IMR-90 (cell line): ENCODE measurements around the gene HSPE1. TPM values are rescaled to one million over a fixed set of nuclear protein-coding genes. Genes with fewer than 3 reads are reported as not detected.

ENCODE experiments used
- ATAC-seq: fragments of 200-7000 bp; cut with Tn5 transposase; 2 replicates; pipeline ENCODE4 v1.9.1; 2020; ENCODE audit warnings: low read depth, mild to moderate bottlenecking, moderate library complexity
- BruUV-seq: library from RNA; stranded (reverse); fragments of 400-500 nt; replicated peaks from 2 replicates; lab custom pipeline; 2021; lab: Mats Ljungman, UMichigan
- CTCF ChIA-PET: fragments of 300-600 bp; formaldehyde crosslinking; extraction: SDS; loops from one replicate; lab custom pipeline; 2021; ENCODE audit warnings: antibody characterized with exemption; lab: Yijun Ruan, JAX
- POLR2A ChIA-PET: fragments of 300-600 bp; sonication (Branson Sonifier 250); formaldehyde crosslinking; loops from one replicate; lab custom pipeline; 2022; ENCODE audit warnings: antibody characterized with exemption; ENCODE audit not compliant: unreplicated experiment; lab: Charles Lee
- DNase-seq: peaks from one replicate; pipeline ENCODE4 v3.0.0; 2013
- H2AFZ ChIP-seq: replicated peaks from 2 replicates; pipeline ENCODE3; 2013; ENCODE audit warnings: low read length, mild to moderate bottlenecking; ENCODE audit not compliant: poor library complexity
- H2AK5ac ChIP-seq: 2 replicates; pipeline ENCODE4 v1.6.1; 2013; ENCODE audit warnings: low read depth, low read length, inconsistent platforms
- H2AK9ac ChIP-seq: replicated peaks from 2 replicates; pipeline ENCODE3; 2013; ENCODE audit warnings: mild to moderate bottlenecking, low read depth, low read length, moderate library complexity; ENCODE audit not compliant: poor library complexity
- H2BK120ac ChIP-seq: 2 replicates; pipeline ENCODE4 v1.6.1; 2013; ENCODE audit warnings: low read depth, low read length, inconsistent platforms
- H2BK15ac ChIP-seq: 3 replicates; pipeline ENCODE4 v1.6.1; 2013; ENCODE audit warnings: low read depth, low read length, inconsistent platforms
- H2BK20ac ChIP-seq: 2 replicates; pipeline ENCODE4 v1.6.1; 2013; ENCODE audit warnings: low read depth, mild to moderate bottlenecking, inconsistent platforms, low read length, moderate library complexity
- H2BK5ac ChIP-seq: 2 replicates; pipeline ENCODE4 v1.6.1; 2013; ENCODE audit warnings: mild to moderate bottlenecking, low read depth, low read length, inconsistent platforms; ENCODE audit not compliant: poor library complexity, severe bottlenecking
- H3K14ac ChIP-seq: replicated peaks from 2 replicates; pipeline ENCODE4 v1.6.1; 2013; ENCODE audit warnings: low read depth, low read length, inconsistent platforms
- H3K18ac ChIP-seq: 2 replicates; pipeline ENCODE4 v1.6.1; 2013; ENCODE audit warnings: low read depth, low read length, control low read depth
- H3K23ac ChIP-seq: 2 replicates; pipeline ENCODE4 v1.6.1; 2013; ENCODE audit warnings: low read depth, low read length, inconsistent platforms
- H3K27ac ChIP-seq: 2 replicates; pipeline ENCODE4 v1.5.1; 2013; ENCODE audit warnings: mild to moderate bottlenecking, control low read depth, low read length; ENCODE audit not compliant: insufficient read depth
- H3K27me3 ChIP-seq: 2 replicates; pipeline ENCODE4 v1.6.1; 2013; ENCODE audit warnings: low read length; ENCODE audit not compliant: control insufficient read depth, insufficient read depth
- H3K36me3 ChIP-seq: 2 replicates; pipeline ENCODE4 v1.6.1; 2013; ENCODE audit warnings: low read length, mixed read lengths; ENCODE audit not compliant: control insufficient read depth, insufficient read depth
- H3K4ac ChIP-seq: 2 replicates; pipeline ENCODE4 v1.6.1; 2013; ENCODE audit warnings: low read depth, low read length, inconsistent platforms
- H3K4me1 ChIP-seq: 2 replicates; pipeline ENCODE4 v1.6.1; 2013; ENCODE audit warnings: low read length, mixed read lengths; ENCODE audit not compliant: control insufficient read depth, insufficient read depth
- H3K4me2 ChIP-seq: 2 replicates; pipeline ENCODE4 v1.6.1; 2013; ENCODE audit warnings: low read depth, mild to moderate bottlenecking, control low read depth, low read length, moderate library complexity
- H3K4me3 ChIP-seq: 2 replicates; pipeline ENCODE4 v1.5.1; 2013; ENCODE audit warnings: low read depth, mild to moderate bottlenecking, control low read depth, low read length, moderate library complexity; ENCODE audit not compliant: insufficient read depth
- H3K56ac ChIP-seq: 2 replicates; pipeline ENCODE4 v1.6.1; 2013; ENCODE audit warnings: low read length, inconsistent platforms; ENCODE audit not compliant: insufficient read depth; ENCODE audit errors: extremely low read depth
- H3K79me1 ChIP-seq, 2 experiments: 2 replicates each; pipeline ENCODE4 v1.6.1; 2013; ENCODE audit warnings: low read length in 2 of 2, inconsistent platforms in 1 of 2, low read depth in 1 of 2
- H3K9ac ChIP-seq: 2 replicates; pipeline ENCODE4 v1.6.1; 2013; ENCODE audit warnings: low read depth, low read length, control low read depth
- H3K9me1 ChIP-seq: 2 replicates; pipeline ENCODE4 v1.6.1; 2013; ENCODE audit warnings: low read length, inconsistent platforms; ENCODE audit not compliant: insufficient read depth
- H3K9me3 ChIP-seq: 2 replicates; pipeline ENCODE4 v1.6.1; 2013; ENCODE audit warnings: low read length; ENCODE audit not compliant: control insufficient read depth, insufficient read depth
- H4K20me1 ChIP-seq: 2 replicates; pipeline ENCODE4 v1.6.1; 2013; ENCODE audit warnings: low read length, inconsistent platforms; ENCODE audit not compliant: insufficient read depth
- H4K5ac ChIP-seq: 2 replicates; pipeline ENCODE4 v1.6.1; 2013; ENCODE audit warnings: mild to moderate bottlenecking, low read depth, low read length, control low read depth
- H4K8ac ChIP-seq, 2 experiments: 2 replicates each; pipeline ENCODE4 v1.6.1; 2013; ENCODE audit warnings: low read depth in 2 of 2, low read length in 2 of 2, control low read depth in 1 of 2, inconsistent platforms in 1 of 2
- H4K91ac ChIP-seq: 2 replicates; pipeline ENCODE4 v1.6.1; 2013; ENCODE audit warnings: low read depth, low read length, inconsistent platforms; ENCODE audit not compliant: insufficient read depth
- BHLHE40 ChIP-seq: fragments of 150-350 bp; IDR thresholded peaks from 2 replicates; pipeline ENCODE4 v1.6.1; 2016; ENCODE audit warnings: mild to moderate bottlenecking, low read depth, low read length
- CEBPB ChIP-seq: IDR thresholded peaks from 2 replicates; pipeline ENCODE4 v1.6.1; 2012; ENCODE audit warnings: low read depth, low read length, improper control_type of control experiment
- CTCF ChIP-seq: conservative IDR thresholded peaks from 2 replicates; pipeline ENCODE4 v1.5.1; 2012; ENCODE audit warnings: mild to moderate bottlenecking, low read depth, low read length, improper control_type of control experiment
- ELK1 ChIP-seq: fragments of 150-350 bp; IDR thresholded peaks from 2 replicates; pipeline ENCODE4 v1.6.1; 2016; ENCODE audit warnings: low read depth, mild to moderate bottlenecking, low read length, moderate library complexity, borderline replicate concordance
- FOS ChIP-seq: fragments of 150-350 bp; IDR thresholded peaks from 2 replicates; pipeline ENCODE4 v1.6.1; 2016; ENCODE audit warnings: low read depth, low read length
- MAFK ChIP-seq: IDR thresholded peaks from 2 replicates; pipeline ENCODE4 v1.6.1; 2012; ENCODE audit warnings: low read depth, low read length, improper control_type of control experiment
- MAZ ChIP-seq: IDR thresholded peaks from 2 replicates; pipeline ENCODE4 v1.6.1; 2012; ENCODE audit warnings: low read depth, mild to moderate bottlenecking, low read length, improper control_type of control experiment, moderate library complexity, borderline replicate concordance
- MXI1 ChIP-seq: IDR thresholded peaks from 2 replicates; pipeline ENCODE4 v1.6.1; 2012; ENCODE audit warnings: low read depth, mild to moderate bottlenecking, low read length, moderate library complexity, borderline replicate concordance
- NFE2L2 ChIP-seq: fragments of 150-350 bp; IDR thresholded peaks from 2 replicates; pipeline ENCODE4 v1.6.1; 2016; ENCODE audit warnings: low read depth, mild to moderate bottlenecking, low read length
- POLR2A ChIP-seq: IDR thresholded peaks from 2 replicates; pipeline ENCODE4 v1.6.1; 2012; ENCODE audit warnings: mild to moderate bottlenecking, low read depth, low read length
- RAD21 ChIP-seq: IDR thresholded peaks from 2 replicates; pipeline ENCODE4 v1.6.1; 2012; ENCODE audit warnings: low read length, improper control_type of control experiment
- RCOR1 ChIP-seq: IDR thresholded peaks from 2 replicates; pipeline ENCODE4 v1.6.1; 2012; ENCODE audit warnings: mild to moderate bottlenecking, low read length, improper control_type of control experiment; ENCODE audit not compliant: insufficient replicate concordance
- RFX5 ChIP-seq: IDR thresholded peaks from 2 replicates; pipeline ENCODE4 v1.8.0; 2012; ENCODE audit warnings: low read depth, mild to moderate bottlenecking, low read length, moderate library complexity
- SMC3 ChIP-seq: fragments of 150-350 bp; IDR thresholded peaks from 2 replicates; pipeline ENCODE4 v1.6.1; 2016; ENCODE audit warnings: low read depth, mild to moderate bottlenecking, antibody characterized with exemption, low read length, moderate library complexity
- WGBS, 2 experiments: methylation state at CpG; one replicate each; pipeline versions ENCODE4 v1.1.5 to v1.1.7; 2013; ENCODE audit warnings: missing lambda C conversion rate in 2 of 2; ENCODE audit not compliant: insufficient read length in 1 of 2; ENCODE audit errors: extremely low coverage in 2 of 2; 5-methylcytosine and 5-hydroxymethylcytosine counted together
- dilution Hi-C: fragments of 300-500 bp; cut with HindIII; formaldehyde crosslinking; loops from one replicate; pipeline ENCODE4 v1.14.3; 2018; ENCODE audit warnings: low sequenced_read_pairs; ENCODE audit not compliant: unreplicated experiment
- in situ Hi-C: fragments of 300-500 bp; cut with MboI; formaldehyde crosslinking; loops from 3 replicates; pipeline ENCODE4 v1.14.3; 2019; ENCODE audit warnings: low sequenced_read_pairs, inconsistent platforms, mixed read lengths
- intact Hi-C: fragments of 100-400 bp; cut with micrococcal nuclease; formaldehyde crosslinking; loops from 2 replicates; pipeline ENCODE4 v1.10.0; 2022
- polyA plus RNA-seq, 3 experiments: library from polyadenylated mRNA; depleted of rRNA; stranded (reverse); fragments of >200 nt; gene quantifications; 2 replicates each; pipeline ENCODE4 v1.2.3, GENCODE V29; 2012; ENCODE audit warnings: low replicate concordance in 1 of 3
- total RNA-seq: library from RNA; depleted of rRNA; stranded (reverse); fragments of >200 nt; gene quantifications from 2 replicates; pipeline ENCODE4 v1.2.3, GENCODE V29; 2012

Gene HSPE1
- total and polyA plus RNA-seq, 2 of the 4 experiments (the other 2 are of a cell fraction) = 13.3 to 93.6 TPM

DNA sequence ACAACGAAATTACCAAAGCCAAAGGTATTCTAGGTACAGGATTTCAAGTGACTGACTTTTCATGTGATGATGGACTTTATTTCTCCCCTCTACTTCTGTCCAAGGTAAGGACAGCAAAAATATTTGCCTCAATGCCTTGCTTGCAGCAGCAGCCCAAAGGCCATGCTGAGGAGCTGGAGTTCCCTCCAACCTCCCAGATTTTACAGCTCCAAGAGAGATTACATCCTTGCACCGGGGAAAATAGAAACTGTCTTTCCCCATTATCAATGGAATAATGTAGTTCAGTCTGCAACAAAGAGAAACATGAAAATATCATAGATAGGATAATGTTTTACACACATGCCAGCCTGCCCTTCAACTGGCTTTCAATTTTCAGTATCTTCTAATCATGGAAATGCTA, 14.0 kb upstream of the HSPE1 start:
- no TSS peak for BruUV-seq
- H3K4me3 ChIP-seq = no peak overlapping the region
- no peak overlapping the region for H3K4ac ChIP-seq
- ChIA-PET POLR2A (no interaction called here), CTCF (no interaction called here)
- H3K9me3 ChIP-seq = peaks cover 10% of the 10 kb centered on the region
- in situ Hi-C loops (no loop called here), intact Hi-C loops (no loop called here), dilution Hi-C loops (no loop called here)
- H3K14ac ChIP-seq = no peak overlapping the region
- H2AK5ac ChIP-seq = no peak overlapping the region
- no peak overlapping the region for H3K56ac ChIP-seq
- no peaks in the 10 kb centered on the region for H3K27me3 ChIP-seq
- no peak overlapping the region for H4K91ac ChIP-seq
- no peak overlapping the region for H3K23ac ChIP-seq
- H3K36me3 ChIP-seq = peaks cover 34% of the 10 kb centered on the region
- H3K9ac ChIP-seq = no peak overlapping the region
- no peak overlapping the region for H3K4me2 ChIP-seq
- no peak overlapping the region for H3K27ac ChIP-seq
- H3K79me1 ChIP-seq = peaks cover 0 to 7% of the 10 kb centered on the region in 2 experiments; a peak in 2 of 4 replicates
- H2BK15ac ChIP-seq = no peak overlapping the region
- ATAC-seq (no peak), DNase-seq (no peak)
- no peak overlapping the region for H2AFZ ChIP-seq
- H3K9me1 ChIP-seq = no peaks in the 10 kb centered on the region; the same call in 1 of the 2 replicates
- H3K18ac ChIP-seq = no peak overlapping the region
- no peak overlapping the region for H4K5ac ChIP-seq
- no peak overlapping the region for H4K8ac ChIP-seq
- H3K4me1 ChIP-seq = no peaks in the 10 kb centered on the region
- no peak overlapping the region for H2AK9ac ChIP-seq
- H2BK120ac ChIP-seq = no peak overlapping the region
- WGBS, 2 experiments = no CpG with 5 or more reads among the region's 2 CpGs
- TF ChIP-seq CEBPB (no peak), BHLHE40 (no peak), MXI1 (no peak), RCOR1 (no peak), MAFK (no peak), MAZ (no peak), ELK1 (no peak), RFX5 (no peak), RAD21 (no peak), POLR2A (no peak), NFE2L2 (no peak), CTCF (no peak), SMC3 (no peak), FOS (no peak)
- no peak overlapping the region for H2BK5ac ChIP-seq
- H2BK20ac ChIP-seq = no peak overlapping the region
- no peaks in the 10 kb centered on the region for H4K20me1 ChIP-seq
